Measurements from ENCODE around the gene MAGI2.

DNA sequence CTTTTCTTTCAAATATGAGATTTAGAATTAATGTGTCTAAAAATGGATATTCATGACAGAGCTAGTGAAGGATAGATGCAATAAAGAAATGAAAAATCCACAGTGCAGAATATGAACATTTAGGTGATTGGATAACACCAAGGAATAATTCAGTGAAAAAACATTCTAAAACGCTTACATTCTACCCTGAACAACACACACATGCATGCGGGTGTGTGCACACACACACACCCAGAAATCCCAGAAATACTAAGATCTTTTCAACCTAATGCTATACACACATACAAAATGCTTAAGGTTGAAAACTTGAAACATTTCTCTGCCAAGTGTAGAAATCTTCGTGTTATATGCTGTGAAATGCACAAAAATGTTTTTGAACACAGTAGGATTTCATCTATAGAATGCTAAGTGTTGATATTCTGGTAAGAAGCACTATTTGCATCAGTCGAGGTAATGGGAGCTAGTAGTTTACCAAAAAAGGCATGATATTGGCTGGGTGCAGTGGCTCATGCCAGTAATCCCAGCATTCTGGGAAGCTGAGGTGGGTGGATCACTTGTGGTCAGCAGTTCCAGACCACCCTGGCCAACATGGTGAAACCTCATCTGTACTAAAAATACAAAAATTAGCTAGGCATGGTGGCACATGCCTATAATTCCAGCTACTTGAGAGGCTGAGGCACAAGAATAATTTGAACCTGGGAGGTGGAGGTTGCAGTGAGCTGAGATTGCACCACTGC is 1054.3 kb downstream of the MAGI2 start:
- TF ChIP-seq, protein P1, sequence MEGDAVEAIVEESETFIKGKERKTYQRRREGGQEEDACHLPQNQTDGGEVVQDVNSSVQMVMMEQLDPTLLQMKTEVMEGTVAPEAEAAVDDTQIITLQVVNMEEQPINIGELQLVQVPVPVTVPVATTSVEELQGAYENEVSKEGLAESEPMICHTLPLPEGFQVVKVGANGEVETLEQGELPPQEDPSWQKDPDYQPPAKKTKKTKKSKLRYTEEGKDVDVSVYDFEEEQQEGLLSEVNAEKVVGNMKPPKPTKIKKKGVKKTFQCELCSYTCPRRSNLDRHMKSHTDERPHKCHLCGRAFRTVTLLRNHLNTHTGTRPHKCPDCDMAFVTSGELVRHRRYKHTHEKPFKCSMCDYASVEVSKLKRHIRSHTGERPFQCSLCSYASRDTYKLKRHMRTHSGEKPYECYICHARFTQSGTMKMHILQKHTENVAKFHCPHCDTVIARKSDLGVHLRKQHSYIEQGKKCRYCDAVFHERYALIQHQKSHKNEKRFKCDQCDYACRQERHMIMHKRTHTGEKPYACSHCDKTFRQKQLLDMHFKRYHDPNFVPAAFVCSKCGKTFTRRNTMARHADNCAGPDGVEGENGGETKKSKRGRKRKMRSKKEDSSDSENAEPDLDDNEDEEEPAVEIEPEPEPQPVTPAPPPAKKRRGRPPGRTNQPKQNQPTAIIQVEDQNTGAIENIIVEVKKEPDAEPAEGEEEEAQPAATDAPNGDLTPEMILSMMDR (conservative IDR thresholded peaks at IDR 0.05; ENCODE audit: low read length): no peak
- TF ChIP-seq EZH2phosphoT487 (IDR thresholded peaks at IDR 0.05; ENCODE audit: borderline replicate concordance): no peak

All from Loucy (cell line).